OCI-LY1 (cell line): ENCODE data around the gene IGSF6.

Experiments used
- H2AFZ ChIP-seq: fragments of 200-600 bp; sonication (generic), shearing (Covaris generic); 2 replicates; pipeline ENCODE4 v1.6.0; 2014; ENCODE audit warnings: antibody characterized with exemption, mild to moderate bottlenecking, low read length
- H3F3A ChIP-seq: fragments of 200-600 bp; sonication (generic), shearing (Covaris generic); 2 replicates; pipeline ENCODE4 v1.6.0; 2014; ENCODE audit warnings: mild to moderate bottlenecking, antibody characterized with exemption, low read length, moderate library complexity; ENCODE audit not compliant: insufficient read depth
- H3K27ac ChIP-seq: fragments of 200-600 bp; sonication (generic); 2 replicates; pipeline ENCODE4 v1.5.1; 2014; ENCODE audit warnings: low read length, mixed run types, mild to moderate bottlenecking, low read depth; ENCODE audit not compliant: poor library complexity, severe bottlenecking
- H3K27me3 ChIP-seq: fragments of 200-600 bp; sonication (generic); 2 replicates; pipeline ENCODE4 v1.6.0; 2014; ENCODE audit warnings: antibody characterized with exemption, mild to moderate bottlenecking, low read length, moderate library complexity; ENCODE audit not compliant: insufficient read depth
- H3K36me3 ChIP-seq: fragments of 200-600 bp; sonication (generic); 2 replicates; pipeline ENCODE4 v1.6.1; 2014; ENCODE audit warnings: mild to moderate bottlenecking, antibody characterized with exemption, low read length, moderate library complexity, mixed read lengths; ENCODE audit not compliant: insufficient read depth
- H3K4me1 ChIP-seq: fragments of 200-600 bp; sonication (generic); 2 replicates; pipeline ENCODE4 v1.5.1; 2014; ENCODE audit warnings: mild to moderate bottlenecking, low read length, moderate library complexity; ENCODE audit not compliant: insufficient read depth, severe bottlenecking
- H3K4me2 ChIP-seq: fragments of 200-600 bp; sonication (generic), shearing (Covaris generic); 2 replicates; pipeline ENCODE4 v1.6.1; 2014; ENCODE audit warnings: low read length
- H3K4me3 ChIP-seq: fragments of 200-600 bp; sonication (generic); 2 replicates; pipeline ENCODE4 v1.5.1; 2014; ENCODE audit warnings: low read length, low read depth, mild to moderate bottlenecking, mixed read lengths; ENCODE audit not compliant: poor library complexity, severe bottlenecking
- H3K79me2 ChIP-seq: fragments of 200-600 bp; shearing (Covaris generic); 2 replicates; pipeline ENCODE4 v1.6.1; 2016; ENCODE audit warnings: mixed run types, low read length, mixed read lengths; ENCODE audit not compliant: insufficient read depth
- H3K9ac ChIP-seq: fragments of 200-600 bp; sonication (generic), shearing (Covaris generic); 2 replicates; pipeline ENCODE4 v1.6.1; 2014; ENCODE audit warnings: mild to moderate bottlenecking, low read length, mixed read lengths
- H3K9me2 ChIP-seq: fragments of 200-600 bp; sonication (generic), shearing (Covaris generic); 2 replicates; pipeline ENCODE4 v1.6.1; 2014; ENCODE audit warnings: low read depth, mild to moderate bottlenecking, low read length, mixed read lengths
- H3K9me3 ChIP-seq: fragments of 200-600 bp; shearing (Covaris generic); 2 replicates; pipeline ENCODE4 v1.6.1; 2014; ENCODE audit warnings: low read length, mixed read lengths
- H4K20me1 ChIP-seq: fragments of 200-600 bp; sonication (generic), shearing (Covaris generic); 2 replicates; pipeline ENCODE4 v1.6.0; 2016; ENCODE audit warnings: mild to moderate bottlenecking, low read length; ENCODE audit not compliant: insufficient read depth
- CTCF ChIP-seq: fragments of 200-600 bp; sonication (generic), shearing (Covaris generic); IDR thresholded peaks from 2 replicates; pipeline ENCODE4 v1.5.1; 2017; ENCODE audit warnings: mild to moderate bottlenecking, antibody characterized with exemption, low read length, moderate library complexity, mixed read lengths
- EZH2 ChIP-seq: fragments of 200-600 bp; sonication (generic), shearing (Covaris generic); IDR thresholded peaks from 2 replicates; pipeline ENCODE4 v1.8.0; 2017; ENCODE audit warnings: borderline replicate concordance, mixed run types, mild to moderate bottlenecking, antibody characterized with exemption, low read length, moderate library complexity, mixed read lengths

IGSF6 gene

GRCh38 chr16:21611198-21611555, 41.2 kb downstream of the IGSF6 start:
- Histone ChIP-seq H3K9me2 (no peaks in the 10 kb centered on the region), H3K27ac (peak overlapping the region; percentile 51), H4K20me1 (no peaks in the 10 kb centered on the region), H3K27me3 (no peaks in the 10 kb centered on the region), H3K9me3 (no peaks in the 10 kb centered on the region), H3K4me1 (peaks cover 65% of the 10 kb centered on the region), H3F3A (no peaks in the 10 kb centered on the region), H3K79me2 (peaks cover 76% of the 10 kb centered on the region), H3K4me3 (no peak overlapping the region), H2AFZ (no peak overlapping the region), H3K9ac (no peak overlapping the region; the same call in 1 of the 2 replicates), H3K4me2 (peak overlapping the region; percentile 22; the same call in 1 of the 2 replicates), H3K36me3 (peaks cover 27% of the 10 kb centered on the region; the same call in 1 of the 2 replicates)
- TF ChIP-seq CTCF, result no peak
- TF ChIP-seq EZH2, result no peak

- Histone ChIP-seq H3K36me3 (peaks cover 25% of the 10 kb centered on the region; the same call in 1 of the 2 replicates), H4K20me1 (no peaks in the 10 kb centered on the region), H2AFZ (no peak overlapping the region), H3K27me3 (no peaks in the 10 kb centered on the region), H3F3A (no peaks in the 10 kb centered on the region), H3K4me2 (peak overlapping the region; percentile 39; the same call in 1 of the 2 replicates), H3K4me3 (no peak overlapping the region), H3K27ac (peak overlapping the region; percentile 51), H3K79me2 (peaks cover 80% of the 10 kb centered on the region), H3K9me2 (no peaks in the 10 kb centered on the region), H3K9ac (no peak overlapping the region), H3K4me1 (peaks cover 62% of the 10 kb centered on the region), H3K9me3 (no peaks in the 10 kb centered on the region)
- no peak for TF ChIP-seq CTCF
- TF ChIP-seq EZH2, result no peak
Observed at GRCh38 chr16:21610766-21611165, 41.6 kb downstream of the IGSF6 start.

- Histone ChIP-seq H3K4me2 (peak overlapping the region; percentile 39; the same call in 1 of the 2 replicates), H3F3A (no peaks in the 10 kb centered on the region), H3K4me1 (peaks cover 56% of the 10 kb centered on the region), H3K27me3 (no peaks in the 10 kb centered on the region), H3K79me2 (peaks cover 87% of the 10 kb centered on the region), H3K4me3 (no peak overlapping the region), H4K20me1 (no peaks in the 10 kb centered on the region), H3K9ac (no peak overlapping the region; the same call in 1 of the 2 replicates), H3K36me3 (peaks cover 18% of the 10 kb centered on the region; the same call in 1 of the 2 replicates), H3K9me3 (no peaks in the 10 kb centered on the region), H2AFZ (no peak overlapping the region), H3K27ac (peak overlapping the region; percentile 51), H3K9me2 (no peaks in the 10 kb centered on the region)
- TF ChIP-seq CTCF, result no peak
- no peak for TF ChIP-seq EZH2
Observed at GRCh38 chr16:21610006-21610544, 42.3 kb downstream of the IGSF6 start.
